Endodermal cell (in vitro differentiated cells): ENCODE measurements around the gene PLXNC1. TPM values are rescaled to one million over a fixed set of nuclear protein-coding genes. Genes with fewer than 3 reads are reported as not detected.

Source experiments
- DNase-seq: peaks from one replicate; pipeline ENCODE4 v3.0.0-alpha.2; 2017
- H3K27ac ChIP-seq: 2 replicates; pipeline ENCODE4 v1.5.1; 2013; ENCODE audit warnings: mild to moderate bottlenecking, low read depth, low read length, moderate library complexity
- H3K27me3 ChIP-seq: 2 replicates; pipeline ENCODE4 v1.6.1; 2013; ENCODE audit warnings: mild to moderate bottlenecking, low read length, moderate library complexity; ENCODE audit not compliant: insufficient read depth, control insufficient read depth, poor library complexity, severe bottlenecking
- H3K36me3 ChIP-seq: 2 replicates; pipeline ENCODE4 v1.7.0; 2013; ENCODE audit warnings: mild to moderate bottlenecking, low read length, moderate library complexity; ENCODE audit not compliant: control insufficient read depth, insufficient read depth
- H3K4me1 ChIP-seq: one replicate; pipeline ENCODE4 v1.7.0; 2013; ENCODE audit warnings: low read length; ENCODE audit not compliant: control insufficient read depth, insufficient read depth
- H3K4me3 ChIP-seq: 2 replicates; pipeline ENCODE4 v1.5.1; 2013; ENCODE audit warnings: mild to moderate bottlenecking, low read length, moderate library complexity
- H3K9ac ChIP-seq: 2 replicates; pipeline ENCODE4 v1.6.1; 2013; ENCODE audit warnings: mild to moderate bottlenecking, low read length, moderate library complexity; ENCODE audit not compliant: poor library complexity, severe bottlenecking; ENCODE audit errors: extremely low read depth
- H3K9me3 ChIP-seq: 2 replicates; pipeline ENCODE4 v1.6.1; 2013; ENCODE audit warnings: mild to moderate bottlenecking, low read length, moderate library complexity; ENCODE audit not compliant: control insufficient read depth
- H3K27ac Mint-ChIP-seq: 2 replicates; pipeline ENCODE4 v1.8.0; 2020; ENCODE audit warnings: mixed read lengths
- H3K27me3 Mint-ChIP-seq: 2 replicates; pipeline ENCODE4 v1.8.0; 2021; ENCODE audit warnings: mild to moderate bottlenecking, mixed read lengths; ENCODE audit not compliant: insufficient read depth
- H3K36me3 Mint-ChIP-seq: 2 replicates; pipeline ENCODE4 v1.8.0; 2020; ENCODE audit warnings: low read depth, mixed read lengths
- H3K4me1 Mint-ChIP-seq: 2 replicates; pipeline ENCODE4 v1.8.0; 2020; ENCODE audit warnings: mixed read lengths
- H3K4me3 Mint-ChIP-seq: 2 replicates; pipeline ENCODE4 v1.8.0; 2020; ENCODE audit warnings: mild to moderate bottlenecking, moderate library complexity, mixed read lengths
- H3K9me3 Mint-ChIP-seq: 2 replicates; pipeline ENCODE4 v1.8.0; 2020; ENCODE audit warnings: mild to moderate bottlenecking, mixed read lengths
- CTCF ChIP-seq: fragments of 200-600 bp; sonication (generic); conservative IDR thresholded peaks from 2 replicates; pipeline ENCODE4 v1.5.0; 2021; ENCODE audit warnings: antibody characterized with exemption, mild to moderate bottlenecking
- WGBS, 2 experiments: methylation state at CpG; one replicate each; pipeline versions ENCODE4 v1.1.5 to v1.1.7; 2013; ENCODE audit warnings: missing lambda C conversion rate in 2 of 2, mixed read lengths in 1 of 2; ENCODE audit not compliant: insufficient coverage in 1 of 2, insufficient read length in 1 of 2; 5-methylcytosine and 5-hydroxymethylcytosine counted together
- total RNA-seq, 2 donors: library from RNA; stranded (reverse); fragmentation: NEBNext Ultra II Directional in 1 of 2; extraction: Animal tissue kit (Norgen Biotek cat#: 25700) in 1 of 2; gene quantifications; 2 replicates in 1 of 2; 3 replicates in 1 of 2; pipeline ENCODE4 v1.2.1, GENCODE V29; 2021

The PLXNC1 gene
- total RNA-seq, 2 donors from 2014 or later: 1.6 to 1.9 TPM

DNA sequence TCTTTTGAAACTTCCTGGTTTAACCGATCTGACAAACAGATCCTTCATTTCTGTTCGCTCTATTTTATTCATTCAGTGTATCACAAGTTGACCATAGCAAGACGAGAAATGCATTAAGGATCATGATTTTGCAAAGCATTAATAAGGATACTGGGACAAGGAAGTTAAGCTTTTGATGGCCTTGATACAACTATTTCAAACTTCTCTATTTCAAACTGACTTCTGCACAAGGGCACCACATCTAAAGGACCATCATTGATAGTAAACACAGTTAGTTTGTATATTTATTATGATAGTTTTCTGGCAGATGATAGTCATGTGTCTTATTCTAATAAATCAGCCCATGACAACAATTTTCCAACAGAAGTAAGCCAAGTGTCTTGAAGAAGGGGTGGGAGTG, 25.8 kb upstream of the PLXNC1 start:
- Histone ChIP-seq H3K4me1 (no peaks in the 10 kb centered on the region), H3K9me3 (no peaks in the 10 kb centered on the region), H3K27ac (no peak overlapping the region), H3K4me3 (no peak overlapping the region), H3K9ac (no peak overlapping the region), H3K36me3 (no peaks in the 10 kb centered on the region), H3K27me3 (no peaks in the 10 kb centered on the region)
- H3K27ac Mint-ChIP-seq: no peak overlapping the region
- peaks cover 18% of the 10 kb centered on the region for H3K4me1 Mint-ChIP-seq
- DNase-seq: no peak
- no peak overlapping the region for H3K4me3 Mint-ChIP-seq
- WGBS, 2 experiments: 97 to 100% methylated on average over 3 of the region's 3 CpGs
- peaks cover 2% of the 10 kb centered on the region for H3K27me3 Mint-ChIP-seq
- no peak for TF ChIP-seq CTCF
- no peaks in the 10 kb centered on the region for H3K36me3 Mint-ChIP-seq
- H3K9me3 Mint-ChIP-seq: no peaks in the 10 kb centered on the region

DNA sequence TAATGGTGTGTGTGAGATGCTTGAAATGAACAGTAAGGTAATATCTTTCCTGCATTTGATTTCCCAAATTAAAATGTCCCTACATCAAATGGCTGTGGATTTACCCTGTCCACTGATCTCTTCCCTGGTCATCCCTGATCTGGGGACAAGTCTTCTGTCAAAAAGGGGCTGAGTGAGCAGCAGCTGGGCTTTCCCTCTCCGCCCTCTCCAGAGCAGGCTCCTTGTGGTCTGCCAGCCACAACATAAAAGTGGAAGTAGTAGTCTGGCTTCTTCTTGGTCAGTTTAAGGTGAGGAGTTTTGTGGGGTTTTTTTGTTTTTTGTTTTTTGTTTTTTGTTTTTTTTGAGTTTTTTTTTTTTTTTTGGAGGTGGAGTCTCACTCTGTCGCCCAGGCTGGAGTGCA, 25.2 kb upstream of the PLXNC1 start:
- H3K4me3 ChIP-seq: no peak overlapping the region
- WGBS, 2 experiments: 96% methylated on average over 2 of the region's 2 CpGs; no CpG with 5 or more reads in 1 of the 2 experiments
- TF ChIP-seq CTCF: no peak
- no peak overlapping the region for H3K9ac ChIP-seq
- Mint-ChIP-seq H3K27ac (no peak overlapping the region), H3K4me1 (peaks cover 18% of the 10 kb centered on the region), H3K36me3 (no peaks in the 10 kb centered on the region), H3K27me3 (peaks cover 2% of the 10 kb centered on the region), H3K4me3 (no peak overlapping the region), H3K9me3 (no peaks in the 10 kb centered on the region)
- no peaks in the 10 kb centered on the region for H3K4me1 ChIP-seq
- H3K9me3 ChIP-seq: no peaks in the 10 kb centered on the region
- peak; percentile 34 for DNase-seq
- H3K27ac ChIP-seq: no peak overlapping the region
- H3K27me3 ChIP-seq: no peaks in the 10 kb centered on the region
- no peaks in the 10 kb centered on the region for H3K36me3 ChIP-seq

DNA sequence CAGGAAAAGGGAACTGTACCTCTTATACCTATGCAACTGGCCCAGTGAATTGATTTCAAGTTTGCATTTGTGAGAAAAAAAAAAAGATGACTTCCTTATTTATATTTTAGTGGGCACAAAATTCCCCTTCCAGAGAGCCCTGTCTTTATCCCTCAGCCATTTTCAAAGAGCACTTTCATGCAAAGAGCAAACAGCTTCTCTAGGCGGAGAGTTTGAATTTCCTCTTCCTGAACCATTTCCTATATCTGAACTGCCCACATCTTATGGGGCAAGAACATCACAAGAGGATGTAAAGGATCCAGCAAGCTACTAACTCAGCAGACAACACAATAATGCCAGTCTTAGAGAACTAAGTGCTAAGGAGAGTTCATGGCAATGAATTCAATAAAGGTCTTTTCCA, 22.3 kb upstream of the PLXNC1 start:
- Histone ChIP-seq H3K4me1 (no peaks in the 10 kb centered on the region), H3K4me3 (no peak overlapping the region), H3K36me3 (no peaks in the 10 kb centered on the region), H3K9ac (no peak overlapping the region), H3K27me3 (no peaks in the 10 kb centered on the region), H3K9me3 (no peaks in the 10 kb centered on the region), H3K27ac (no peak overlapping the region)
- DNase-seq: peak; percentile 6
- H3K36me3 Mint-ChIP-seq: no peaks in the 10 kb centered on the region
- H3K27me3 Mint-ChIP-seq: peaks cover 9% of the 10 kb centered on the region
- H3K4me3 Mint-ChIP-seq: no peak overlapping the region
- peaks cover 2% of the 10 kb centered on the region for H3K9me3 Mint-ChIP-seq
- H3K27ac Mint-ChIP-seq: no peak overlapping the region
- WGBS, 2 experiments: 86% methylated on average over 1 of the region's 1 CpG; no CpG with 5 or more reads in 1 of the 2 experiments
- peaks cover 18% of the 10 kb centered on the region for H3K4me1 Mint-ChIP-seq
- TF ChIP-seq CTCF: no peak
